HUES64 (cell line): ENCODE data around the gene YLPM1. TPM values are rescaled to one million over a fixed set of nuclear protein-coding genes. Genes with fewer than 3 reads are reported as not detected.

Source experiments
- H3K27ac ChIP-seq: 2 replicates; pipeline ENCODE4 v1.7.0; 2013; ENCODE audit warnings: low read depth, low read length, inconsistent platforms
- H3K27me3 ChIP-seq: 2 replicates; pipeline ENCODE4 v1.6.1; 2013; ENCODE audit warnings: mild to moderate bottlenecking, low read length; ENCODE audit not compliant: insufficient read depth
- H3K36me3 ChIP-seq: 2 replicates; pipeline ENCODE4 v1.6.1; 2013; ENCODE audit warnings: mild to moderate bottlenecking, low read length; ENCODE audit not compliant: insufficient read depth
- H3K4me1 ChIP-seq: 2 replicates; pipeline ENCODE4 v1.6.1; 2013; ENCODE audit warnings: mild to moderate bottlenecking, low read length, moderate library complexity; ENCODE audit not compliant: insufficient read depth
- H3K4me3 ChIP-seq: 2 replicates; pipeline ENCODE4 v1.5.1; 2013; ENCODE audit warnings: mild to moderate bottlenecking, low read length, moderate library complexity
- H3K9ac ChIP-seq: 2 replicates; pipeline ENCODE4 v1.6.1; 2013; ENCODE audit warnings: mild to moderate bottlenecking, low read depth, low read length
- H3K9me3 ChIP-seq: 2 replicates; pipeline ENCODE4 v1.6.1; 2013; ENCODE audit warnings: low read depth, low read length; ENCODE audit not compliant: insufficient read depth
- WGBS: fragments of 150-250, 120-280 bp; methylation state at CpG from one replicate; pipeline ENCODE4 v1.1.7; 2013; ENCODE audit warnings: missing lambda C conversion rate; 5-methylcytosine and 5-hydroxymethylcytosine counted together
- polyA plus RNA-seq, 2 experiments: library from polyadenylated mRNA; stranded (reverse); fragments of 50-300 nt; gene quantifications; one replicate each; pipeline ENCODE4 v1.2.3, GENCODE V29; 2013

The YLPM1 gene, protein sequence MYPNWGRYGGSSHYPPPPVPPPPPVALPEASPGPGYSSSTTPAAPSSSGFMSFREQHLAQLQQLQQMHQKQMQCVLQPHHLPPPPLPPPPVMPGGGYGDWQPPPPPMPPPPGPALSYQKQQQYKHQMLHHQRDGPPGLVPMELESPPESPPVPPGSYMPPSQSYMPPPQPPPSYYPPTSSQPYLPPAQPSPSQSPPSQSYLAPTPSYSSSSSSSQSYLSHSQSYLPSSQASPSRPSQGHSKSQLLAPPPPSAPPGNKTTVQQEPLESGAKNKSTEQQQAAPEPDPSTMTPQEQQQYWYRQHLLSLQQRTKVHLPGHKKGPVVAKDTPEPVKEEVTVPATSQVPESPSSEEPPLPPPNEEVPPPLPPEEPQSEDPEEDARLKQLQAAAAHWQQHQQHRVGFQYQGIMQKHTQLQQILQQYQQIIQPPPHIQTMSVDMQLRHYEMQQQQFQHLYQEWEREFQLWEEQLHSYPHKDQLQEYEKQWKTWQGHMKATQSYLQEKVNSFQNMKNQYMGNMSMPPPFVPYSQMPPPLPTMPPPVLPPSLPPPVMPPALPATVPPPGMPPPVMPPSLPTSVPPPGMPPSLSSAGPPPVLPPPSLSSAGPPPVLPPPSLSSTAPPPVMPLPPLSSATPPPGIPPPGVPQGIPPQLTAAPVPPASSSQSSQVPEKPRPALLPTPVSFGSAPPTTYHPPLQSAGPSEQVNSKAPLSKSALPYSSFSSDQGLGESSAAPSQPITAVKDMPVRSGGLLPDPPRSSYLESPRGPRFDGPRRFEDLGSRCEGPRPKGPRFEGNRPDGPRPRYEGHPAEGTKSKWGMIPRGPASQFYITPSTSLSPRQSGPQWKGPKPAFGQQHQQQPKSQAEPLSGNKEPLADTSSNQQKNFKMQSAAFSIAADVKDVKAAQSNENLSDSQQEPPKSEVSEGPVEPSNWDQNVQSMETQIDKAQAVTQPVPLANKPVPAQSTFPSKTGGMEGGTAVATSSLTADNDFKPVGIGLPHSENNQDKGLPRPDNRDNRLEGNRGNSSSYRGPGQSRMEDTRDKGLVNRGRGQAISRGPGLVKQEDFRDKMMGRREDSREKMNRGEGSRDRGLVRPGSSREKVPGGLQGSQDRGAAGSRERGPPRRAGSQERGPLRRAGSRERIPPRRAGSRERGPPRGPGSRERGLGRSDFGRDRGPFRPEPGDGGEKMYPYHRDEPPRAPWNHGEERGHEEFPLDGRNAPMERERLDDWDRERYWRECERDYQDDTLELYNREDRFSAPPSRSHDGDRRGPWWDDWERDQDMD (N-terminal part only)
- 39.1 TPM for polyA plus RNA-seq (2013, experiment 1 of 2)
- 44.1 TPM for polyA plus RNA-seq (2013, experiment 2 of 2)

DNA sequence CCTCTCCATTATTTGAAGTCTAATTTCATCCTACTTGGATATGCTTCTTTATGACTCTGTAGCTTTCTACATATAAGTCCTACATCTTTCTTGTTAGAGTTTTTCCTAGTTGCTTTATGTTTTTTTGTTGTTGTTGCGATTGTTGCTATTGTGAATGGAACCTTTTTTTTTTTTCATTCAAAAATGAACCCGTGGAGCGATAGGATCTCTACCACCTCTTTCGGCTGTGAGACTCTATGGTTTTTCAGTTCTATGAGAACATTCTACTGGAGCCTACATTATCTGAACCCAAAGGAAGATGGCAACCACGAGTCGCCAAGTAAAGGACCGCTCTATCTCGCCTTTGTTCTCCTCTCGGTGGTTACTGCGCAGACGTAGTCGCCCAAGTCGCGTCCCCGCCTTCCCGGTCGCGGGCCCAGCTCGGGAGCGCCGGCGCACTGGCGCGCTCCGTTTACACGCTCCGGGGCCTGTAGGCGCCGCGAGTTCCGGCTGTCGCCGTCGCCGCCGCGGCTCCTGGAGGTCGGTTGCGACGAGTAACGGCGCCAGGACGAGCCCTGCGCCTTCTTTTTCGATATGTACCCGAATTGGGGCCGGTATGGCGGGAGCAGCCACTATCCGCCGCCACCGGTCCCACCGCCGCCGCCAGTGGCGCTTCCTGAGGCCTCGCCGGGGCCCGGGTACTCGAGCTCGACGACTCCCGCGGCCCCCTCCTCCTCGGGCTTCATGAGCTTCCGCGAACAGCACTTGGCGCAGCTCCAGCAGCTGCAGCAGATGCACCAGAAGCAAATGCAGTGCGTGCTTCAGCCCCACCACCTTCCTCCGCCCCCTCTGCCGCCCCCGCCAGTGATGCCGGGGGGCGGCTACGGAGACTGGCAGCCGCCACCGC lies at the start of gene YLPM1:
Gene YLPM1, plus strand, starts transcription at position 400 of the 886 bp plus-strand sequence. Its CDS starts 174 bp downstream, at position 574.
- peaks cover 18% of the 10 kb centered on the region for H3K4me1 ChIP-seq
- peak within 1 kb of the TSS; percentile 88 for H3K9ac ChIP-seq
- no peaks in the 10 kb centered on the region for H3K9me3 ChIP-seq
- H3K27ac ChIP-seq, result peak within 1 kb of the TSS; percentile 82
- H3K27me3 ChIP-seq, result peaks cover 7% of the 10 kb centered on the region
- peak within 1 kb of the TSS; percentile 75 for H3K4me3 ChIP-seq
- H3K36me3 ChIP-seq, result peaks cover 18% of the 10 kb centered on the region
- WGBS, result under 1% methylated on average over 76 of the region's 76 CpGs

GRCh38 chr14:74713395-74713735 lies 49.8 kb upstream of the YLPM1 start:
- Histone ChIP-seq H3K4me1 (no peaks in the 10 kb centered on the region), H3K9ac (peak overlapping the region; percentile 81), H3K27me3 (no peaks in the 10 kb centered on the region), H3K27ac (no peak overlapping the region), H3K4me3 (peak overlapping the region; percentile 75), H3K9me3 (no peaks in the 10 kb centered on the region), H3K36me3 (peaks cover 41% of the 10 kb centered on the region)
- 33% methylated on average over 6 of the region's 6 CpGs for WGBS

DNA sequence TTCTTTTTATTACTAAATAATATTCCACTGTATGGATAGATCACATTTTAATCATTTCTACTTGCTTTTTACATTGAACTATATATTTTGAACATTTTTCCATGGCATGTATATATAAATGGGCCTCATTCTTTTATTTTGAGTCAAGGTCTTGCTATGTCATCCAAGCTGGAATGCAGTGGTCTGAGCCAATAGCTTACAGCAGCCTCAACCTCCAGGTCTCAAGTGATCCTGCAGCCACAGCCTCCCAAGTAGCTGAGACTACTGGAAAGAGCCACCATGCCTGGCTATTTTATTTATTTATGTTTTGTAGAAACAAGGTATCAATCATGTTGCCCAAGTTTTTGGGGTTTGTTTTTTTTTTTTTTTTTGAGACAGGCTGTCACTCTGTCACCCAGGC lies 42.6 kb upstream of the YLPM1 start:
- Histone ChIP-seq H3K36me3 (peaks cover 77% of the 10 kb centered on the region), H3K4me1 (no peaks in the 10 kb centered on the region), H3K27ac (no peak overlapping the region), H3K9me3 (no peaks in the 10 kb centered on the region), H3K27me3 (no peaks in the 10 kb centered on the region), H3K9ac (no peak overlapping the region), H3K4me3 (no peak overlapping the region)

DNA sequence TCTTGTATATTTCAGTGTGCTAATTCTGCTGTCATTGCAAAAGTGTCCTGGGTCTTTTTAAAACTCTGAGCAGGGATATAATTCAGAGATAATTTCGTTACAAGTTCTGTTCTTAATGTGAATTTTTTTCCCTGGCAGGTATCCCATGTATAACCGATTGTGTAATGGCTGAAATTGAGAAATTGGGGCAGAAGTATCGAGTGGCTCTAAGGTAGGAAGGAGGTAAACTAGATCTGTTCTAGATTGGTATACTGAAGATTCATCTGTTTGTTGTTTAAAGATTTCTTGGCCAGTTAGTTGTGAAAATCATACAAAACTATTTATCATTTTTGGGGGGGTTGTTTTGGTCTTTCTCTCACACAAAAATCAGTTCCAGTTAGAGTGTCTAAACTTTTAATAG lies 40.0 kb upstream of the YLPM1 start:
- WGBS, result 90% methylated on average over 3 of the region's 3 CpGs
- H3K27me3 ChIP-seq, result no peaks in the 10 kb centered on the region
- H3K9ac ChIP-seq, result no peak overlapping the region
- H3K4me1 ChIP-seq, result no peaks in the 10 kb centered on the region
- peaks cover 57% of the 10 kb centered on the region for H3K36me3 ChIP-seq
- H3K27ac ChIP-seq, result no peak overlapping the region
- no peaks in the 10 kb centered on the region for H3K9me3 ChIP-seq
- no peak overlapping the region for H3K4me3 ChIP-seq

- no peak overlapping the region for H3K27ac ChIP-seq
- H3K4me3 ChIP-seq, result no peak overlapping the region
- 100% methylated on average over 2 of the region's 2 CpGs for WGBS
- H3K36me3 ChIP-seq, result peaks cover 53% of the 10 kb centered on the region
- H3K27me3 ChIP-seq, result no peaks in the 10 kb centered on the region
- H3K9me3 ChIP-seq, result no peaks in the 10 kb centered on the region
- H3K9ac ChIP-seq, result no peak overlapping the region
- no peaks in the 10 kb centered on the region for H3K4me1 ChIP-seq
Observed at GRCh38 chr14:74732387-74732786, 30.7 kb upstream of the YLPM1 start.

DNA sequence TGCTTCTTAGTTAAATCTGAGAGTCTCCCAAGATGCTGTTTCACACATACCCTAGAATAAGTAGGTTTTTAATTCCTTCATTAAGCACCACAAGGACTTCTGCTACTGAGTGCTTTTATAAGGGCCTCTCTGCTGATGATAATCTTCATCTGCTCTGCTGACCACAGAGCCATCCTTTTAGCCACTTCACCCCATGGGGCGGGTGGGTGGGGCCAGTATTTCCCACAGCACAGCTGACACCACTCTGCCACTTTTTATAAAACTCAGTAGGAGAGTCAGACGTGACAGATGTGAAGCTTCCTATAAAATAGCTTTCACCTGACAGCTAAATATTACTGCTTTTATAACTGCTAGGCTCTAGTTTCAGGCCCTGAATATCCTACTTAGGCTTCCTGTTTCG lies 29.9 kb upstream of the YLPM1 start:
- no peak overlapping the region for H3K9ac ChIP-seq
- H3K27me3 ChIP-seq, result no peaks in the 10 kb centered on the region
- 92% methylated on average over 3 of the region's 3 CpGs for WGBS
- H3K27ac ChIP-seq, result no peak overlapping the region
- H3K9me3 ChIP-seq, result no peaks in the 10 kb centered on the region
- H3K36me3 ChIP-seq, result peaks cover 54% of the 10 kb centered on the region
- H3K4me3 ChIP-seq, result no peak overlapping the region
- no peaks in the 10 kb centered on the region for H3K4me1 ChIP-seq

DNA sequence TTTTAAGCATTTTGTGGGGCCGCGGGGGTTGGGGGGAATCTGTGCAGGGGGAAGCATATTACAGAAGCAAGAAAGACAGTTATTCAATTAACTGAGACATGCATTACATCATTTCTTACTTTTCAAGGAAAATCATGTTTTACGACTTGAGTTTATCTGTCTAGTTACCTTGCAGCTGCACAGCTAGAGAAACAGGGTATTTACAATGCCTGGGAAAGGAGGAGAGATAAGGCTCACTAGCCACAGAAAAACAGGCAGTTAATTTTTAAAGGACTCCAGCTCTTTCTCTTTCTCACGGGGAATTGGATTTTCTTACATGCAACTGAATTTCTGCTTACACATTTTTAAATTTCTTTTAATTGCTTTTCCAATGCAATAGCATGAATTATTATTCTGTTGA lies 28.0 kb upstream of the YLPM1 start:
- H3K36me3 ChIP-seq, result peaks cover 59% of the 10 kb centered on the region
- no peak overlapping the region for H3K9ac ChIP-seq
- WGBS, result 93% methylated on average over 4 of the region's 4 CpGs
- H3K9me3 ChIP-seq, result no peaks in the 10 kb centered on the region
- H3K4me1 ChIP-seq, result no peaks in the 10 kb centered on the region
- no peaks in the 10 kb centered on the region for H3K27me3 ChIP-seq
- no peak overlapping the region for H3K27ac ChIP-seq
- no peak overlapping the region for H3K4me3 ChIP-seq

- Histone ChIP-seq H3K9me3 (no peaks in the 10 kb centered on the region), H3K36me3 (peaks cover 44% of the 10 kb centered on the region), H3K27ac (no peak overlapping the region), H3K27me3 (no peaks in the 10 kb centered on the region), H3K4me3 (no peak overlapping the region), H3K4me1 (no peaks in the 10 kb centered on the region), H3K9ac (no peak overlapping the region)
- WGBS, result 97% methylated on average over 4 of the region's 4 CpGs
Observed at GRCh38 chr14:74737753-74738325, 25.3 kb upstream of the YLPM1 start.

- 97% methylated on average over 8 of the region's 8 CpGs for WGBS
Observed at GRCh38 chr14:74739293-74740030, 23.7 kb upstream of the YLPM1 start.

More at GRCh38 chr14:74739293-74740030, 23.7 kb upstream of the YLPM1 start:
- H3K27me3 ChIP-seq, result no peaks in the 10 kb centered on the region
- no peak overlapping the region for H3K9ac ChIP-seq
- peaks cover 28% of the 10 kb centered on the region for H3K36me3 ChIP-seq
- no peaks in the 10 kb centered on the region for H3K4me1 ChIP-seq
- H3K27ac ChIP-seq, result no peak overlapping the region
- no peaks in the 10 kb centered on the region for H3K9me3 ChIP-seq
- no peak overlapping the region for H3K4me3 ChIP-seq
